HepG2 (cell line): ENCODE results near the gene ADIPOR1. TPM values are rescaled to one million over a fixed set of nuclear protein-coding genes. Genes with fewer than 3 reads are reported as not detected.
A peak's percentile ranks its signal among the peaks of the same experiment; 100 is the strongest.

Source experiments
- CEBPB ChIP-seq: IDR thresholded peaks from 2 replicates; pipeline ENCODE4 v1.6.1; 2011; ENCODE audit warnings: low read depth, low read length, improper control_type of control experiment, borderline replicate concordance
- CEBPG ChIP-seq: IDR thresholded peaks from 2 replicates; pipeline ENCODE4 v1.6.1; 2016
- DMAP1 ChIP-seq: IDR thresholded peaks from 2 replicates; pipeline ENCODE4 v1.6.1; 2016
- FOXA3 ChIP-seq: IDR thresholded peaks from 2 replicates; pipeline ENCODE4 v1.6.1; 2016; ENCODE audit warnings: missing genetic modification reagents, missing compliant biosample characterization
- FOXC1 ChIP-seq: sonication (generic); formaldehyde crosslinking; IDR thresholded peaks from 2 replicates; pipeline ENCODE4 v1.8.0; 2022; ENCODE audit warnings: mild to moderate bottlenecking, missing genetic modification reagents, borderline replicate concordance
- GATAD2A ChIP-seq: IDR thresholded peaks from 2 replicates; pipeline ENCODE4 v1.6.1; 2016
- HDAC2 ChIP-seq: sonication (generic); formaldehyde crosslinking; IDR thresholded peaks from 2 replicates; pipeline ENCODE4 v1.4.0; 2020; ENCODE audit warnings: missing genetic modification reagents
- MED1 ChIP-seq: sonication (generic); formaldehyde crosslinking; IDR thresholded peaks from 2 replicates; pipeline ENCODE4 v1.4.0; 2020; ENCODE audit warnings: missing genetic modification reagents
- MXD4 ChIP-seq: IDR thresholded peaks from 2 replicates; pipeline ENCODE4 v1.6.1; 2016; ENCODE audit warnings: mild to moderate bottlenecking, missing biosample characterization, missing genetic modification reagents
- NCOA2 ChIP-seq: sonication (generic); formaldehyde crosslinking; IDR thresholded peaks from 2 replicates; pipeline ENCODE4 v1.8.0; 2022; ENCODE audit warnings: inconsistent platforms
- NR2C2 ChIP-seq: sonication (generic); formaldehyde crosslinking; IDR thresholded peaks from 2 replicates; pipeline ENCODE4 v1.4.0; 2020; ENCODE audit warnings: missing genetic modification reagents, mild to moderate bottlenecking, moderate library complexity, borderline replicate concordance
- PAXIP1 ChIP-seq: sonication (generic); formaldehyde crosslinking; conservative IDR thresholded peaks from 2 replicates; pipeline ENCODE4 v1.4.0; 2020; ENCODE audit warnings: mild to moderate bottlenecking, missing genetic modification reagents, moderate library complexity
- REPIN1 ChIP-seq: sonication (generic); formaldehyde crosslinking; IDR thresholded peaks from 2 replicates; pipeline ENCODE4 v1.8.0; 2022; ENCODE audit warnings: missing genetic modification reagents, low read depth, mild to moderate bottlenecking, borderline replicate concordance
- RXRA ChIP-seq: sonication (generic); formaldehyde crosslinking; IDR thresholded peaks from 2 replicates; pipeline ENCODE4 v1.5.1; 2020; ENCODE audit warnings: missing genetic modification reagents
- SALL1 ChIP-seq: sonication (generic); formaldehyde crosslinking; IDR thresholded peaks from 2 replicates; pipeline ENCODE4 v1.8.0; 2022; ENCODE audit warnings: mild to moderate bottlenecking, missing genetic modification reagents
- SMAD3 ChIP-seq: sonication (generic); formaldehyde crosslinking; IDR thresholded peaks from 2 replicates; pipeline ENCODE4 v1.4.0; 2020; ENCODE audit warnings: missing genetic modification reagents
- TFDP2 ChIP-seq: sonication (generic); formaldehyde crosslinking; IDR thresholded peaks from 2 replicates; pipeline ENCODE4 v1.4.0; 2020; ENCODE audit warnings: missing genetic modification reagents
- YEATS4 ChIP-seq: sonication (generic); formaldehyde crosslinking; IDR thresholded peaks from 2 replicates; pipeline ENCODE4 v1.4.0; 2020; ENCODE audit warnings: missing genetic modification reagents, borderline replicate concordance
- ZFX ChIP-seq: sonication (generic); formaldehyde crosslinking; IDR thresholded peaks from 2 replicates; pipeline ENCODE4 v1.4.0; 2020; ENCODE audit warnings: mild to moderate bottlenecking, low read depth, missing genetic modification reagents, moderate library complexity
- ZFY ChIP-seq: sonication (generic); formaldehyde crosslinking; IDR thresholded peaks from 2 replicates; pipeline ENCODE4 v1.4.0; 2020; ENCODE audit warnings: missing genetic modification reagents
- ZMAT3 ChIP-seq: sonication (generic); formaldehyde crosslinking; conservative IDR thresholded peaks from 2 replicates; pipeline ENCODE4 v1.7.0; 2021; ENCODE audit warnings: missing genetic modification reagents
- ZNF331 ChIP-seq: sonication (generic); formaldehyde crosslinking; IDR thresholded peaks from 2 replicates; pipeline ENCODE4 v1.4.0; 2020; ENCODE audit warnings: missing genetic modification reagents
- ZNF362 ChIP-seq: sonication (generic); formaldehyde crosslinking; IDR thresholded peaks from 2 replicates; pipeline ENCODE4 v1.4.0; 2020; ENCODE audit warnings: missing genetic modification reagents, mild to moderate bottlenecking, borderline replicate concordance
- ZNF792 ChIP-seq: IDR thresholded peaks from 2 replicates; pipeline ENCODE4 v1.6.1; 2016
- polyA plus RNA-seq, 8 experiments: library from polyadenylated mRNA; depleted of rRNA in 3 of 8; stranded (reverse) in 7 of 8; unstranded in 1 of 8; fragments of >200 nt; fragmentation: Illumina TruSeq in 4 of 8; extraction: Trizol in 4 of 8; gene quantifications; 2 replicates each; pipeline versions ENCODE4 v1.2.1 to v1.2.3, GENCODE V29; 2011 to 2016; ENCODE audit warnings: low read depth in 4 of 8, missing spikeins in 1 of 8, mixed read lengths in 1 of 8; ENCODE audit not compliant: insufficient read depth in 1 of 8
- total RNA-seq, 5 experiments: library from RNA; depleted of rRNA; stranded (reverse); fragments of >200 nt; fragmentation: Illumina TruSeq; extraction: Trizol; gene quantifications; 2 replicates each; pipeline ENCODE4 v1.2.3, GENCODE V29; 2016; ENCODE audit warnings: low read depth in 1 of 5

Gene ADIPOR1
- total and polyA plus RNA-seq, 2 of the 13 experiments (the other 11 are each of a cell fraction or from before 2014, with no cell fraction given) = 60.0 to 141 TPM

- TF ChIP-seq SMAD3 = 0 out of 2 replicates have a peak, but pooled peaks have one; percentile 23
- TF ChIP-seq REPIN1 (CRISPR knock-in tag) = 0 out of 2 replicates have a peak, but pooled peaks have one; percentile 18
- peak; percentile 42; the same call in 1 of the 2 replicates for TF ChIP-seq HDAC2 (CRISPR knock-in tag)
- TF ChIP-seq ZNF792 = peak; percentile 65; the same call in 1 of the 2 replicates
- TF ChIP-seq MXD4 (CRISPR knock-in tag) = 0 out of 2 replicates have a peak, but pooled peaks have one; percentile 21
- TF ChIP-seq CEBPB = peak; percentile 86
- 0 out of 2 replicates have a peak, but pooled peaks have one; percentile 49 for TF ChIP-seq GATAD2A (CRISPR knock-in tag)
- TF ChIP-seq FOXA3 (CRISPR knock-in tag) = peak; percentile 22; the same call in 1 of the 2 replicates
- peak; percentile 50; the same call in 1 of the 2 replicates for TF ChIP-seq RXRA (CRISPR knock-in tag)
- TF ChIP-seq ZMAT3 = 0 out of 2 replicates have a peak, but pooled peaks have one; percentile 37
- TF ChIP-seq DMAP1 (CRISPR knock-in tag) = peak; percentile 59; the same call in 1 of the 2 replicates
- 0 out of 2 replicates have a peak, but pooled peaks have one; percentile 6 for TF ChIP-seq ZFY
- TF ChIP-seq PAXIP1 (CRISPR knock-in tag) = peak; percentile 73
- peak; percentile 75 for TF ChIP-seq NR2C2
- TF ChIP-seq ZFX (CRISPR knock-in tag) = 0 out of 2 replicates have a peak, but pooled peaks have one; percentile 23
- 0 out of 2 replicates have a peak, but pooled peaks have one; percentile 19 for TF ChIP-seq TFDP2 (CRISPR knock-in tag)
- peak; percentile 16; the same call in 1 of the 2 replicates for TF ChIP-seq ZNF331
- TF ChIP-seq YEATS4 (CRISPR knock-in tag) = 0 out of 2 replicates have a peak, but pooled peaks have one; percentile 3
- peak; percentile 71; the same call in 1 of the 2 replicates for TF ChIP-seq ZNF362 (CRISPR knock-in tag)
- 0 out of 2 replicates have a peak, but pooled peaks have one; percentile 26 for TF ChIP-seq NCOA2 (CRISPR knock-in tag)
- peak; percentile 56 for TF ChIP-seq SALL1
- peak; percentile 39; the same call in 1 of the 2 replicates for TF ChIP-seq FOXC1 (CRISPR knock-in tag)
- peak; percentile 86 for TF ChIP-seq CEBPG (CRISPR knock-in tag)
- TF ChIP-seq MED1 = 0 out of 2 replicates have a peak, but pooled peaks have one; percentile 43
Observed at GRCh38 chr1:203005395-203006142, 47.5 kb upstream of the ADIPOR1 start (continued).
